GM12892 (cell line): Measurements from ENCODE around the gene OR2T5.
A peak's percentile ranks its signal among the peaks of the same experiment; 100 is the strongest.
"Not testable (repeated sequence)": the region's sequence is repeated elsewhere in the genome, so short reads cannot be mapped to it uniquely, and the experiment has no call there.

Source experiments
- DNase-seq: peaks from one replicate; pipeline ENCODE4 v3.0.0; 2011; ENCODE audit not compliant: insufficient read length
- FAIRE-seq: peaks from 2 replicates; lab custom pipeline; 2011; peaks lifted over from hg19 to GRCh38; lab: Jason Lieb, UNC
- POLR2A ChIP-seq: IDR thresholded peaks from 2 replicates; pipeline ENCODE4 v1.6.1; 2011; ENCODE audit warnings: low read depth, low read length, control low read depth
- POLR2AphosphoS5 ChIP-seq: IDR thresholded peaks from 2 replicates; pipeline ENCODE4 v1.6.1; 2011; ENCODE audit warnings: low read depth, low read length, control low read depth
- TAF1 ChIP-seq: IDR thresholded peaks from 2 replicates; pipeline ENCODE4 v1.6.1; 2011; ENCODE audit warnings: low read depth, mild to moderate bottlenecking, control low read depth, low read length, borderline replicate concordance

Gene OR2T5

GRCh38 chr1:248471154-248471553 is 17.2 kb upstream of the OR2T5 start:
- TF ChIP-seq POLR2AphosphoS5, result no peak
- no peak for TF ChIP-seq TAF1
- no peak for TF ChIP-seq POLR2A
- no peak for FAIRE-seq
- no peak for DNase-seq

- FAIRE-seq, DNase-seq: not testable (repeated sequence)
Measured at GRCh38 chr1:248472111-248472510, 16.3 kb upstream of the OR2T5 start.

GRCh38 chr1:248473051-248473450 is 15.3 kb upstream of the OR2T5 start, which contains the start of gene OR2T3:
TSS of gene OR2T3 (plus strand) at chr1:248473351. CDS start at chr1:248473351, 0 bp downstream.
- not testable (repeated sequence) for FAIRE-seq, DNase-seq

GRCh38 chr1:248475660-248476059 is 12.7 kb upstream of the OR2T5 start:
- not testable (repeated sequence) for DNase-seq
- FAIRE-seq, result peak; percentile 58

GRCh38 chr1:248481686-248482579 is 6.5 kb upstream of the OR2T5 start:
- peak; percentile 2 for DNase-seq

GRCh38 chr1:248496661-248497060 is 8.3 kb downstream of the OR2T5 start:
- not testable (repeated sequence) for DNase-seq, FAIRE-seq

More at GRCh38 chr1:248481686-248482579, 6.5 kb upstream of the OR2T5 start:
- peak; percentile 49; the same call in 1 of the 2 replicates for TF ChIP-seq POLR2A
- FAIRE-seq, result peak; percentile 96

- not testable (repeated sequence) for DNase-seq, FAIRE-seq
Measured at GRCh38 chr1:248500305-248501035, 12.1 kb downstream of the OR2T5 start.

GRCh38 chr1:248507773-248508172 is 19.4 kb downstream of the OR2T5 start, which contains the start of gene OR2G6:
TSS of gene OR2G6 (plus strand) at chr1:248508073. CDS start at chr1:248521647, 13,574 bp downstream.
- not testable (repeated sequence) for DNase-seq, FAIRE-seq

GRCh38 chr1:248510217-248510616 is 21.8 kb downstream of the OR2T5 start:
- peak; percentile 77 for FAIRE-seq

GRCh38 chr1:248521856-248522255 is 33.5 kb downstream of the OR2T5 start:
- FAIRE-seq (no peak), DNase-seq (no peak)
- TF ChIP-seq POLR2A (no peak), POLR2AphosphoS5 (no peak), TAF1 (no peak)

More at GRCh38 chr1:248510217-248510616, 21.8 kb downstream of the OR2T5 start:
- DNase-seq, result not testable (repeated sequence)

GRCh38 chr1:248537449-248537848 is 49.1 kb downstream of the OR2T5 start:
- not testable (repeated sequence) for DNase-seq
- peak; percentile 67 for FAIRE-seq
